Fibroblast of lung (primary cell): ENCODE data around the gene ARL5C. TPM values are rescaled to one million over a fixed set of nuclear protein-coding genes. Genes with fewer than 3 reads are reported as not detected.

Experiments used
- DNase-seq, 2 donors: peaks; one replicate each; pipeline versions ENCODE4 v3.0.0 to v3.0.0-alpha.2; 2010; ENCODE audit warnings: low read depth in 2 of 2
- H2AFZ ChIP-seq: 2 replicates; pipeline ENCODE4 v1.5.1; 2012; ENCODE audit warnings: low read length, control low read depth, inconsistent platforms
- H3K27ac ChIP-seq: 2 replicates; pipeline ENCODE4 v1.5.1; 2011; ENCODE audit warnings: low read length, control low read depth; ENCODE audit not compliant: insufficient read depth
- H3K27me3 ChIP-seq: 2 replicates; pipeline ENCODE4 v1.5.1; 2011; ENCODE audit warnings: mild to moderate bottlenecking, low read length; ENCODE audit not compliant: control insufficient read depth, insufficient read depth
- H3K36me3 ChIP-seq: 2 replicates; pipeline ENCODE4 v1.5.1; 2011; ENCODE audit warnings: low read length; ENCODE audit not compliant: control insufficient read depth, insufficient read depth
- H3K4me1 ChIP-seq: 2 replicates; pipeline ENCODE4 v1.5.1; 2011; ENCODE audit warnings: low read length; ENCODE audit not compliant: control insufficient read depth, insufficient read depth; ENCODE audit errors: extremely low read depth
- H3K4me2 ChIP-seq: 2 replicates; pipeline ENCODE4 v1.5.1; 2011; ENCODE audit warnings: low read length, control low read depth; ENCODE audit not compliant: insufficient read depth; ENCODE audit errors: extremely low read depth
- H3K4me3 ChIP-seq, 4 experiments: fragments of 200-600 bp in 1 of 4; sonication (generic) in 1 of 4; replicated peaks in 1 of 4; 2 replicates each; pipeline ENCODE4 v1.5.1; 2011 to 2016; ENCODE audit warnings: low read length in 4 of 4, low read depth in 3 of 4, mild to moderate bottlenecking in 3 of 4, control low read depth in 2 of 4, inconsistent platforms in 1 of 4, mixed read lengths in 1 of 4; ENCODE audit not compliant: insufficient read depth in 1 of 4; ENCODE audit errors: control extremely low read depth in 1 of 4
- H3K79me2 ChIP-seq: 2 replicates; pipeline ENCODE4 v1.5.1; 2012; ENCODE audit warnings: mild to moderate bottlenecking, low read length, inconsistent platforms; ENCODE audit not compliant: control insufficient read depth, insufficient read depth
- H3K9ac ChIP-seq: 2 replicates; pipeline ENCODE4 v1.5.1; 2011; ENCODE audit warnings: mild to moderate bottlenecking, low read length, control low read depth; ENCODE audit not compliant: insufficient read depth
- H3K9me3 ChIP-seq: 2 replicates; pipeline ENCODE4 v1.5.1; 2012; ENCODE audit warnings: low read depth, low read length; ENCODE audit not compliant: control insufficient read depth, insufficient read depth
- H4K20me1 ChIP-seq: 2 replicates; pipeline ENCODE4 v1.5.1; 2011; ENCODE audit warnings: low read length; ENCODE audit not compliant: control insufficient read depth, insufficient read depth; ENCODE audit errors: extremely low read depth
- EZH2 ChIP-seq: IDR thresholded peaks from 2 replicates; pipeline ENCODE4 v1.5.1; 2012; ENCODE audit warnings: low read length, control low read depth, mild to moderate bottlenecking; ENCODE audit errors: missing control alignments
- polyA plus RNA-seq, 2 donors: library from polyadenylated mRNA; depleted of rRNA in 1 of 2; stranded (reverse) in 1 of 2; unstranded in 1 of 2; fragments of >200 nt; gene quantifications; 2 replicates each; pipeline ENCODE4 v1.2.1, GENCODE V29; 2011 to 2012; ENCODE audit warnings: missing spikeins in 1 of 2
- total RNA-seq: library from RNA; depleted of rRNA; stranded (reverse); fragments of >200 nt; gene quantifications from 2 replicates; pipeline ENCODE4 v1.2.1, GENCODE V29; 2014
- TF ChIP-seq, protein P1 (sequence below), 2 donors: IDR thresholded peaks in 1 of 2; conservative IDR thresholded peaks in 1 of 2; 1 replicate in 1 of 2; 2 replicates in 1 of 2; pipeline ENCODE4 v1.5.1; 2011 to 2012; ENCODE audit warnings: low read length in 2 of 2, control low read depth in 1 of 2, inconsistent platforms in 1 of 2, low read depth in 1 of 2, mild to moderate bottlenecking in 1 of 2

Gene ARL5C
- total and polyA plus RNA-seq, 2 donors (not counting 1 experiment from before 2014, with no cell fraction given), result not detected

GRCh38 chr17:39167476-39167875 is 1.5 kb upstream of the ARL5C start:
- TF ChIP-seq, protein P1, sequence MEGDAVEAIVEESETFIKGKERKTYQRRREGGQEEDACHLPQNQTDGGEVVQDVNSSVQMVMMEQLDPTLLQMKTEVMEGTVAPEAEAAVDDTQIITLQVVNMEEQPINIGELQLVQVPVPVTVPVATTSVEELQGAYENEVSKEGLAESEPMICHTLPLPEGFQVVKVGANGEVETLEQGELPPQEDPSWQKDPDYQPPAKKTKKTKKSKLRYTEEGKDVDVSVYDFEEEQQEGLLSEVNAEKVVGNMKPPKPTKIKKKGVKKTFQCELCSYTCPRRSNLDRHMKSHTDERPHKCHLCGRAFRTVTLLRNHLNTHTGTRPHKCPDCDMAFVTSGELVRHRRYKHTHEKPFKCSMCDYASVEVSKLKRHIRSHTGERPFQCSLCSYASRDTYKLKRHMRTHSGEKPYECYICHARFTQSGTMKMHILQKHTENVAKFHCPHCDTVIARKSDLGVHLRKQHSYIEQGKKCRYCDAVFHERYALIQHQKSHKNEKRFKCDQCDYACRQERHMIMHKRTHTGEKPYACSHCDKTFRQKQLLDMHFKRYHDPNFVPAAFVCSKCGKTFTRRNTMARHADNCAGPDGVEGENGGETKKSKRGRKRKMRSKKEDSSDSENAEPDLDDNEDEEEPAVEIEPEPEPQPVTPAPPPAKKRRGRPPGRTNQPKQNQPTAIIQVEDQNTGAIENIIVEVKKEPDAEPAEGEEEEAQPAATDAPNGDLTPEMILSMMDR (conservative IDR thresholded peaks at IDR 0.05 in 1 of 2, IDR thresholded peaks at IDR 0.05 in 1 of 2; ENCODE audit: low read depth in 1 of 2, low read length in 2 of 2), result no peak
- no peak for TF ChIP-seq EZH2
- no peaks in the 10 kb centered on the region for H3K9me3 ChIP-seq

DNA sequence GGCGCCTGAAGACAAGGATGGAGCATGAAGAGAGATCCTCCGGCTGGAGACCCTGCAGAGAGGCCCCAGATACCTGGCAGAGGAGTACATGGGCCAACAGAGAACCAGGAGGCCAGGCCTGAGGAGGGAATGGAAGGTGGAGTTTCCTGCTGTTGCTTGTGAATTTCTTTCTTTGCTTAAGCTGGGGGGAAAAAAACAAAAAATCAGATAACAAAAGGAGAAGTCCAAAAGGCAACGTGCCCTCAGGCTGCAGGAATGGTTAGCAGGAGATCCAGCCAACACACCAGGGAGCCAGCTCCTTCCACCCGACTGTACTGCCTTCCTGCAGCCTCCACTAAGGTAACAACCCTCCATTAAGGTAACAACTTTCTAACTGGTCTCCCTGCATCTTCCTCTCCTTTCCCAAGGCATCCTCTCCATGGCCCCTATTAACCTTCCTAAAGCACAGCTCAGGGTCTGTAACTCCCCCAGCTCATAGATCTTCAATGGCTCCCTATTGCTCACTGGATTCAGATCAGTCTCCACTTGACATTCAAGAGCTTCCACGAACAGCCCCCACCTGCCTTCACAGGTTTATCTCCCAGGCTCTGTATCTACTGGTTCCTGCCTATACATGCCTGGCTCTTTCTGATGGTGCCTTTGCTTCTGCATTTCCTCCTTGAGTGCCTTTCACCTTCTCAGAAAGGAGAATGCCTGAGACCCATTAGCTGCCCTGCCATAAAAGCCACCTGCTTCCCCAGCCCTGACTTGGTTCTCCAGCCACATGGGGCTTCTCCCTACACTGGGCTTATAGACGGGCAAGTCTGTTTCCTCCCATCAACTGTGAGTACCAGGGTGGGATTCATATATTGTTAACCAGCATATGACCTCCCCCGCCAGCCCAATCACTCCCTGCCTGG is 725 bp upstream of the ARL5C start:
- no peak overlapping the region for H3K9ac ChIP-seq
- TF ChIP-seq, protein P1 (conservative IDR thresholded peaks at IDR 0.05 in 1 of 2, IDR thresholded peaks at IDR 0.05 in 1 of 2; ENCODE audit: low read depth in 1 of 2, low read length in 2 of 2), result no peak
- no peak for TF ChIP-seq EZH2
- H3K4me3 ChIP-seq, result no peak overlapping the region
- H3K4me2 ChIP-seq, result no peak overlapping the region
- H3K36me3 ChIP-seq, result no peaks in the 10 kb centered on the region
- no peak overlapping the region for H2AFZ ChIP-seq
- no peak for DNase-seq
- H3K9me3 ChIP-seq, result no peaks in the 10 kb centered on the region
- H3K79me2 ChIP-seq, result no peaks in the 10 kb centered on the region
- H3K27ac ChIP-seq, result no peak overlapping the region
- H3K4me1 ChIP-seq, result no peaks in the 10 kb centered on the region
- H4K20me1 ChIP-seq, result no peaks in the 10 kb centered on the region
- peaks cover 9% of the 10 kb centered on the region for H3K27me3 ChIP-seq

More at GRCh38 chr17:39167476-39167875, 1.5 kb upstream of the ARL5C start:
- Histone ChIP-seq H2AFZ (no peak overlapping the region), H3K9ac (no peak overlapping the region), H3K4me1 (no peaks in the 10 kb centered on the region), H4K20me1 (no peaks in the 10 kb centered on the region), H3K4me2 (no peak overlapping the region), H3K4me3 (no peak overlapping the region), H3K79me2 (no peaks in the 10 kb centered on the region), H3K36me3 (no peaks in the 10 kb centered on the region), H3K27ac (no peak overlapping the region), H3K27me3 (peaks cover 9% of the 10 kb centered on the region)
- DNase-seq, result peak in 1 of 2 donors; percentile 6

GRCh38 chr17:39165178-39165840 is 652 bp downstream of the ARL5C start:
- DNase-seq, result no peak
- no peak overlapping the region for H3K27ac ChIP-seq
- H3K9me3 ChIP-seq, result no peaks in the 10 kb centered on the region
- TF ChIP-seq, protein P1 (conservative IDR thresholded peaks at IDR 0.05 in 1 of 2, IDR thresholded peaks at IDR 0.05 in 1 of 2; ENCODE audit: low read depth in 1 of 2, low read length in 2 of 2), result no peak
- peak; percentile 54 for TF ChIP-seq EZH2
- no peaks in the 10 kb centered on the region for H3K79me2 ChIP-seq
- H3K27me3 ChIP-seq, result peaks cover 14% of the 10 kb centered on the region
- H3K9ac ChIP-seq, result no peak overlapping the region
- peak overlapping the region; percentile 18 to 62 (median 43) for H3K4me3 ChIP-seq
- H2AFZ ChIP-seq, result peak overlapping the region; percentile 58
- H3K36me3 ChIP-seq, result no peaks in the 10 kb centered on the region
- H3K4me1 ChIP-seq, result no peaks in the 10 kb centered on the region
- peak overlapping the region; percentile 84 for H3K4me2 ChIP-seq
- H4K20me1 ChIP-seq, result no peaks in the 10 kb centered on the region
